Muscle layer of colon (tissue), 2 donors: Measurements from ENCODE around the gene TNK2.
A peak's percentile ranks its signal among the peaks of the same experiment; 100 is the strongest.

ENCODE experiments used
- H3K27ac ChIP-seq: one replicate; pipeline ENCODE4 v1.7.0; 2013; ENCODE audit warnings: low read depth, mild to moderate bottlenecking, low read length, moderate library complexity
- H3K27me3 ChIP-seq, 2 donors: one replicate each; pipeline ENCODE4 v1.7.0; 2013; ENCODE audit warnings: low read length in 2 of 2, mild to moderate bottlenecking in 2 of 2; ENCODE audit not compliant: insufficient read depth in 2 of 2, control insufficient read depth in 1 of 2
- H3K36me3 ChIP-seq: one replicate; pipeline ENCODE4 v1.7.0; 2013; ENCODE audit warnings: mild to moderate bottlenecking, low read length; ENCODE audit not compliant: insufficient read depth
- H3K4me1 ChIP-seq: one replicate; pipeline ENCODE4 v1.7.0; 2013; ENCODE audit warnings: mild to moderate bottlenecking, low read length; ENCODE audit not compliant: insufficient read depth
- H3K4me3 ChIP-seq, 2 donors: one replicate each; pipeline ENCODE4 v1.7.0; 2013; ENCODE audit warnings: low read length in 2 of 2, low read depth in 1 of 2, mild to moderate bottlenecking in 1 of 2, moderate library complexity in 1 of 2
- H3K9ac ChIP-seq: one replicate; pipeline ENCODE4 v1.7.0; 2013; ENCODE audit warnings: low read length
- H3K9me3 ChIP-seq: one replicate; pipeline ENCODE4 v1.7.0; 2013; ENCODE audit warnings: mild to moderate bottlenecking, low read length
- donor health status: abdominal sarcoma.
- donor health status: Adenocarcinoma of cecum.

TNK2 gene

GRCh38 chr3:195895078-195895860, 13.1 kb downstream of the TNK2 start:
- Histone ChIP-seq H3K27me3 (no peaks in the 10 kb centered on the region), H3K4me1 (peaks cover 52% of the 10 kb centered on the region), H3K9ac (peak overlapping the region; percentile 49), H3K36me3 (no peaks in the 10 kb centered on the region), H3K4me3 (peak overlapping the region; percentile 81 to 85), H3K27ac (peak overlapping the region; percentile 74), H3K9me3 (no peaks in the 10 kb centered on the region)

- no peaks in the 10 kb centered on the region for H3K27me3 ChIP-seq
- peak overlapping the region in 1 of 2 donors; percentile 81 for H3K4me3 ChIP-seq
- no peak overlapping the region for H3K9ac ChIP-seq
- no peaks in the 10 kb centered on the region for H3K36me3 ChIP-seq
- no peaks in the 10 kb centered on the region for H3K9me3 ChIP-seq
- peaks cover 52% of the 10 kb centered on the region for H3K4me1 ChIP-seq
- H3K27ac ChIP-seq, result peak overlapping the region; percentile 5
These were observed 14.4 kb downstream of the TNK2 start for GRCh38 chr3:195893916-195894465.

- Histone ChIP-seq H3K27me3 (no peaks in the 10 kb centered on the region), H3K27ac (no peak overlapping the region), H3K36me3 (no peaks in the 10 kb centered on the region), H3K9me3 (no peaks in the 10 kb centered on the region), H3K9ac (no peak overlapping the region), H3K4me3 (no peak overlapping the region), H3K4me1 (peaks cover 52% of the 10 kb centered on the region)
These were observed 14.8 kb downstream of the TNK2 start for GRCh38 chr3:195893516-195893915.

- no peak overlapping the region for H3K9ac ChIP-seq
These were observed 15.3 kb downstream of the TNK2 start for GRCh38 chr3:195893044-195893395.

GRCh38 chr3:195892105-195893043, 16.0 kb downstream of the TNK2 start:
- no peaks in the 10 kb centered on the region for H3K27me3 ChIP-seq
- peak overlapping the region; percentile 21 to 22 for H3K4me3 ChIP-seq
- H3K9me3 ChIP-seq, result no peaks in the 10 kb centered on the region
- H3K27ac ChIP-seq, result peak overlapping the region; percentile 45
- H3K4me1 ChIP-seq, result peaks cover 47% of the 10 kb centered on the region
- no peaks in the 10 kb centered on the region for H3K36me3 ChIP-seq
- no peak overlapping the region for H3K9ac ChIP-seq

More at GRCh38 chr3:195893044-195893395, 15.3 kb downstream of the TNK2 start:
- Histone ChIP-seq H3K9me3 (no peaks in the 10 kb centered on the region), H3K4me1 (peaks cover 50% of the 10 kb centered on the region), H3K4me3 (no peak overlapping the region), H3K36me3 (no peaks in the 10 kb centered on the region), H3K27ac (peak overlapping the region; percentile 45), H3K27me3 (no peaks in the 10 kb centered on the region)

GRCh38 chr3:195891431-195892104, 16.8 kb downstream of the TNK2 start:
- no peaks in the 10 kb centered on the region for H3K9me3 ChIP-seq
- H3K9ac ChIP-seq, result no peak overlapping the region
- H3K36me3 ChIP-seq, result no peaks in the 10 kb centered on the region
- H3K27me3 ChIP-seq, result no peaks in the 10 kb centered on the region
- H3K27ac ChIP-seq, result no peak overlapping the region
- H3K4me1 ChIP-seq, result peaks cover 39% of the 10 kb centered on the region
- H3K4me3 ChIP-seq, result peak overlapping the region; percentile 21 to 22

- no peaks in the 10 kb centered on the region for H3K36me3 ChIP-seq
- no peak overlapping the region for H3K9ac ChIP-seq
- H3K27ac ChIP-seq, result no peak overlapping the region
- H3K4me3 ChIP-seq, result no peak overlapping the region
- no peaks in the 10 kb centered on the region for H3K27me3 ChIP-seq
- H3K9me3 ChIP-seq, result no peaks in the 10 kb centered on the region
- H3K4me1 ChIP-seq, result peaks cover 33% of the 10 kb centered on the region
These were observed 18.5 kb downstream of the TNK2 start for GRCh38 chr3:195889870-195890295.

GRCh38 chr3:195888981-195889869, 19.1 kb downstream of the TNK2 start:
- no peak overlapping the region for H3K4me3 ChIP-seq
- no peaks in the 10 kb centered on the region for H3K27me3 ChIP-seq
- H3K27ac ChIP-seq, result no peak overlapping the region
- peaks cover 29% of the 10 kb centered on the region for H3K4me1 ChIP-seq
- no peak overlapping the region for H3K9ac ChIP-seq
- H3K36me3 ChIP-seq, result no peaks in the 10 kb centered on the region
- H3K9me3 ChIP-seq, result no peaks in the 10 kb centered on the region

GRCh38 chr3:195888311-195888761, 20.0 kb downstream of the TNK2 start:
- peaks cover 20% of the 10 kb centered on the region for H3K4me1 ChIP-seq
- H3K9me3 ChIP-seq, result no peaks in the 10 kb centered on the region
- H3K27ac ChIP-seq, result no peak overlapping the region
- H3K36me3 ChIP-seq, result no peaks in the 10 kb centered on the region
- no peak overlapping the region for H3K9ac ChIP-seq
- H3K27me3 ChIP-seq, result no peaks in the 10 kb centered on the region
- no peak overlapping the region for H3K4me3 ChIP-seq

- H3K4me1 ChIP-seq, result peaks cover 14% of the 10 kb centered on the region
- H3K9ac ChIP-seq, result no peak overlapping the region
- no peaks in the 10 kb centered on the region for H3K36me3 ChIP-seq
- H3K9me3 ChIP-seq, result no peaks in the 10 kb centered on the region
- no peaks in the 10 kb centered on the region for H3K27me3 ChIP-seq
- no peak overlapping the region for H3K4me3 ChIP-seq
- H3K27ac ChIP-seq, result no peak overlapping the region
These were observed 20.7 kb downstream of the TNK2 start for GRCh38 chr3:195887670-195888069.
